Natural killer cell treated with Interleukin-12 subunit alpha and Interleukin-12 subunit beta and Interleukin-15 and Interleukin-18, amount 100 ng/mL, for 72 hours (primary cell): ENCODE measurements around the gene LCAT. TPM values are rescaled to one million over a fixed set of nuclear protein-coding genes. Genes with fewer than 3 reads are reported as not detected.

ENCODE experiments used
- ATAC-seq, 2 donors: fragments of 150-1000 bp; cut with Tn5 transposase in 1 of 2; sonication (Bioruptor Pico), chemical (Tn5 transposase) in 1 of 2; 2 replicates each; pipeline ENCODE4 v1.10.0; 2021
- DNase-seq: peaks from one replicate; pipeline ENCODE4 v3.0.0; 2022; ENCODE audit warnings: low spot score
- H3K27ac Mint-ChIP-seq, 2 donors: 1 replicate in 1 of 2; 2 replicates in 1 of 2; pipeline ENCODE4 v1.8.0; 2022; ENCODE audit warnings: mixed read lengths in 2 of 2, mild to moderate bottlenecking in 1 of 2, moderate library complexity in 1 of 2
- H3K27me3 Mint-ChIP-seq, 2 donors: 1 replicate in 1 of 2; 2 replicates in 1 of 2; pipeline ENCODE4 v1.8.0; 2022; ENCODE audit warnings: mixed read lengths in 2 of 2
- H3K36me3 Mint-ChIP-seq: one replicate; pipeline ENCODE4 v1.8.0; 2022; ENCODE audit warnings: mixed read lengths
- H3K4me1 Mint-ChIP-seq, 2 donors: 1 replicate in 1 of 2; 2 replicates in 1 of 2; pipeline ENCODE4 v1.8.0; 2022; ENCODE audit warnings: low read depth in 2 of 2, mixed read lengths in 2 of 2, mild to moderate bottlenecking in 1 of 2
- H3K4me3 Mint-ChIP-seq: one replicate; pipeline ENCODE4 v1.8.0; 2022; ENCODE audit warnings: mixed read lengths
- H3K9me3 Mint-ChIP-seq: 2 replicates; pipeline ENCODE4 v1.8.0; 2022; ENCODE audit warnings: mixed read lengths
- total RNA-seq, 2 donors: library from RNA; stranded (reverse); gene quantifications; one replicate each; pipeline ENCODE4 v1.2.3, GENCODE V29; 2022

Gene LCAT
- total RNA-seq, 2 donors from 2014 or later, result 11.4 to 44.7 TPM

- DNase-seq (no peak), ATAC-seq (peak in 1 of 2 donors; percentile 28)
- H3K4me3 Mint-ChIP-seq, result no peak overlapping the region
- no peaks in the 10 kb centered on the region for H3K36me3 Mint-ChIP-seq
- H3K9me3 Mint-ChIP-seq, result no peaks in the 10 kb centered on the region
- peak overlapping the region in 1 of 2 donors; percentile 19 for H3K27ac Mint-ChIP-seq
- H3K27me3 Mint-ChIP-seq, result no peaks in the 10 kb centered on the region
- peaks cover 8 to 16% of the 10 kb centered on the region in 2 donors for H3K4me1 Mint-ChIP-seq
Observed at GRCh38 chr16:67909056-67909742, 34.7 kb downstream of the LCAT start.

- Mint-ChIP-seq H3K4me1 (peaks cover 8 to 16% of the 10 kb centered on the region in 2 donors), H3K9me3 (no peaks in the 10 kb centered on the region), H3K27me3 (no peaks in the 10 kb centered on the region), H3K4me3 (no peak overlapping the region), H3K27ac (peak overlapping the region in 1 of 2 donors; percentile 21), H3K36me3 (no peaks in the 10 kb centered on the region)
- ATAC-seq (no peak), DNase-seq (no peak)
Observed at GRCh38 chr16:67907397-67908180, 36.3 kb downstream of the LCAT start.

DNA sequence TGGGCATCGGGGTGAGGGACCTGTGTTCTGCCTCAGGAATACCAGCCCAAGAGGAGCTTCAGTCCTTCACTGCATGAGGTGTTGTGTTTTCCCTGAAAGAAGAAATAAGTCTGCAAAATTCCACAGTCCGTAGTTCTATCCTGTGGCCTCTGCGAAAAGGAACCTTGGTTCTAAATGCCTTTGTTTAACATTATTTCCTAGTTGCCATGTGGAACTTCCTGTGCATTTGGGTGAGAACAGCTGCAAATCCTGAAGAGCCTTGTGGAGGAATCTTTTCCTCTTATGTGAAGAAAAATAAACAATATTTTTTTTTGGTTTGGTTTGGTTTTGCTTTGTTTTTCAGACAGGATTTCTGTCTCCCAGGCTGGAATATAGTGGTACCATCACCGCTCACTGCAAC lies 41.1 kb downstream of the LCAT start:
- no peak for DNase-seq
- ATAC-seq, result no peak
- no peak overlapping the region for H3K27ac Mint-ChIP-seq
- H3K9me3 Mint-ChIP-seq, result no peaks in the 10 kb centered on the region
- no peak overlapping the region for H3K4me3 Mint-ChIP-seq
- no peaks in the 10 kb centered on the region for H3K27me3 Mint-ChIP-seq
- no peaks in the 10 kb centered on the region for H3K36me3 Mint-ChIP-seq
- peaks cover 0 to 12% of the 10 kb centered on the region in 2 donors for H3K4me1 Mint-ChIP-seq

- Mint-ChIP-seq H3K36me3 (no peaks in the 10 kb centered on the region), H3K27me3 (no peaks in the 10 kb centered on the region), H3K4me3 (no peak overlapping the region), H3K27ac (no peak overlapping the region), H3K9me3 (no peaks in the 10 kb centered on the region), H3K4me1 (peaks cover 0 to 12% of the 10 kb centered on the region in 2 donors)
- ATAC-seq (no peak), DNase-seq (no peak)
Observed at GRCh38 chr16:67901734-67902133, 42.2 kb downstream of the LCAT start.

DNA sequence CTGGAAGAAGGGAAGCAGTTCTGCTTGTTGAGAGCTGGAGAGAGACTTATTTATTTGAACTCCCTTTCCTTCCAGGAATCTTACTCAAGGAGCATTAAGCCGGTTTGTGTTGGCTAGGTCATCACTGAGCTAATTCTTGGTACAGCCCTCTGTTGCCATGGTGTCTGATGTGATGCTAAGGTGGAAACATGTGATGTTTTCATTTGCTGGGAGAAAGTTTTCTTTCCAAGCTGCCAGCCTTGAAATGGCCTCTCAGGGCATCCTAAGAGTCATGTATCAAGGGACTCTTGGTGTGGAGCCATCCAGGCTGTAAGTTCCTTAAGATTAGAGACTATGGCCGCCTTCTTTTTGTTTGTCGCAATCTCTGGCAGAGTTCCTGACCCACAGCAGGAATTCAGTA lies 46.7 kb downstream of the LCAT start:
- H3K4me1 Mint-ChIP-seq, result peaks cover 18 to 24% of the 10 kb centered on the region in 2 donors
- DNase-seq (no peak), ATAC-seq (no peak)
- no peaks in the 10 kb centered on the region for H3K27me3 Mint-ChIP-seq
- no peaks in the 10 kb centered on the region for H3K9me3 Mint-ChIP-seq
- H3K27ac Mint-ChIP-seq, result no peak overlapping the region
- H3K36me3 Mint-ChIP-seq, result no peaks in the 10 kb centered on the region
- H3K4me3 Mint-ChIP-seq, result no peak overlapping the region

GRCh38 chr16:67893743-67894399 lies 50.0 kb downstream of the LCAT start:
- Mint-ChIP-seq H3K4me3 (peak overlapping the region; percentile 97), H3K27ac (peak overlapping the region; percentile 92 to 95), H3K36me3 (no peaks in the 10 kb centered on the region), H3K9me3 (no peaks in the 10 kb centered on the region), H3K4me1 (peaks cover 18 to 20% of the 10 kb centered on the region in 2 donors), H3K27me3 (no peaks in the 10 kb centered on the region)
- ATAC-seq (no peak), DNase-seq (no peak)

- peak; percentile 99 to 100 for ATAC-seq
- Mint-ChIP-seq H3K36me3 (no peaks in the 10 kb centered on the region), H3K4me3 (peak within 1 kb of the TSS; percentile 97), H3K27ac (peak within 1 kb of the TSS; percentile 92 to 95), H3K9me3 (no peaks in the 10 kb centered on the region), H3K27me3 (no peaks in the 10 kb centered on the region), H3K4me1 (peaks cover 18 to 20% of the 10 kb centered on the region in 2 donors)
- DNase-seq, result peak; percentile 95
Observed at GRCh38 chr16:67892899-67893742, 50.8 kb downstream of the LCAT start, which contains the start of gene PSKH1. TSS of gene PSKH1 (plus strand) at chr16:67893254. CDS start at chr16:67908750, 15,496 bp downstream.

GRCh38 chr16:67892375-67892774 lies 51.5 kb downstream of the LCAT start:
- no peaks in the 10 kb centered on the region for H3K36me3 Mint-ChIP-seq
- peak overlapping the region; percentile 92 to 95 for H3K27ac Mint-ChIP-seq
- H3K4me3 Mint-ChIP-seq, result peak overlapping the region; percentile 88
- no peak for ATAC-seq
- no peak for DNase-seq
- H3K9me3 Mint-ChIP-seq, result no peaks in the 10 kb centered on the region
- H3K27me3 Mint-ChIP-seq, result no peaks in the 10 kb centered on the region
- H3K4me1 Mint-ChIP-seq, result peaks cover 18 to 20% of the 10 kb centered on the region in 2 donors

Other genes with a start within 250 kb of the LCAT start
- gene GFOD2, start 224.8 kb downstream of the LCAT start, total RNA-seq, result 10 to 100 TPM; 14.8 to 22.0 TPM
- 10 to 100 TPM; 28.0 to 31.0 TPM for gene RANBP10, start 137.6 kb downstream of the LCAT start, total RNA-seq
- 1 to 10 TPM in 1 of 2 donors, under 1 TPM in 1; 0.24 to 1.1 TPM for gene TSNAXIP1, start 137.2 kb downstream of the LCAT start, total RNA-seq
- gene THAP11, start 101.8 kb downstream of the LCAT start, total RNA-seq, result 10 to 100 TPM; 30.5 to 45.9 TPM
- gene NUTF2, start 97.2 kb downstream of the LCAT start, total RNA-seq, result 100 to 1,000 TPM; 114 to 124 TPM
- gene CENPT, start 96.4 kb downstream of the LCAT start, total RNA-seq, result 10 to 100 TPM; 51.6 to 83.7 TPM
- 100 to 1,000 TPM; 100 to 151 TPM for gene EDC4, start 71.1 kb downstream of the LCAT start, total RNA-seq
- gene NRN1L, start 59.2 kb downstream of the LCAT start, total RNA-seq, result 1 to 10 TPM in 1 of 2 donors, not detected in 1; 1.2 TPM
- gene PSKH1, start 50.9 kb downstream of the LCAT start, total RNA-seq, result 10 to 100 TPM; 15.4 to 20.1 TPM
- gene CTRL, start 12.3 kb downstream of the LCAT start, total RNA-seq, result 10 to 100 TPM in 1 of 2 donors, 1 to 10 TPM in 1; 8.4 to 15.6 TPM
- 100 to 1,000 TPM; 259 to 316 TPM for gene PSMB10, start 7.3 kb downstream of the LCAT start, total RNA-seq
- 10 to 100 TPM; 32.9 to 84.4 TPM for gene SLC12A4, start 24.5 kb upstream of the LCAT start, total RNA-seq
- gene DPEP3, start 36.4 kb upstream of the LCAT start, total RNA-seq, result not detected
- gene DPEP2, start 55.4 kb upstream of the LCAT start, total RNA-seq, result 1 to 10 TPM; 2.2 to 2.3 TPM
- gene DPEP2NB, start 71.8 kb upstream of the LCAT start, total RNA-seq, result not detected
- gene DDX28, start 79.1 kb upstream of the LCAT start, total RNA-seq, result 10 to 100 TPM; 16.2 to 20.1 TPM
- gene DUS2, start 79.2 kb upstream of the LCAT start, total RNA-seq, result 10 to 100 TPM; 23.3 to 43.5 TPM
- gene NFATC3, start 141.2 kb upstream of the LCAT start, total RNA-seq, result 100 to 1,000 TPM in 1 of 2 donors, 10 to 100 TPM in 1; 91.9 to 131 TPM